Activated naive CD8-positive, alpha-beta T cell (primary cell): ENCODE results near the gene CACNA1I.
A peak's percentile ranks its signal among the peaks of the same experiment; 100 is the strongest.

Experiments
- H3K27ac Mint-ChIP-seq: one replicate; pipeline ENCODE4 v1.8.0; 2021; ENCODE audit warnings: mixed read lengths
- H3K27me3 Mint-ChIP-seq: one replicate; pipeline ENCODE4 v1.8.0; 2021; ENCODE audit warnings: mixed read lengths
- H3K36me3 Mint-ChIP-seq: one replicate; pipeline ENCODE4 v1.8.0; 2021; ENCODE audit warnings: mixed read lengths
- H3K4me1 Mint-ChIP-seq: one replicate; pipeline ENCODE4 v1.8.0; 2021; ENCODE audit warnings: low read depth, mixed read lengths
- H3K4me3 Mint-ChIP-seq: one replicate; pipeline ENCODE4 v1.8.0; 2021; ENCODE audit warnings: mild to moderate bottlenecking, mixed read lengths
- H3K9me3 Mint-ChIP-seq: one replicate; pipeline ENCODE4 v1.8.0; 2021; ENCODE audit warnings: low read depth, mixed read lengths

The CACNA1I gene

DNA sequence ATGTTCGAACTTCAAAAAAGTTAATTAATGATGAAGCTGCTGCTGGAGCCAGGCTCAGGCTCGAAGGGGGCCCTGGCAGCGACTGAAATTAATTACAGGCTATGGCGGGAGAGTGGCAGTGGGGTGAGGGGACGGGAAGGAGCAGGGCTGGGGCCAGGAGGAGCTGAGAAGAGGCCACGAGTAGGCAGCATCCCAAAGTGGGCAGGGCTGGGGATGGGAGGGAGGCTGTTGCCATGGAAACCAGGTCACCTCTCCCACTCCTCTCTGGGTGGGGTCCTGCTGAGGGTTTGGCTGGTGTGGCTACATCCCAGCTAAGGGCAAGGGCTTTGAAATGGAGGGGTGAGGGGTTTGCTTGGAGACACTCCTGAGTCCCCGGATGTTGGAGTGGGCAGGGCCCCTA lies 23.9 kb downstream of the CACNA1I start:
- Mint-ChIP-seq H3K27me3 (no peaks in the 10 kb centered on the region), H3K36me3 (no peaks in the 10 kb centered on the region), H3K4me1 (peaks cover 7% of the 10 kb centered on the region)

DNA sequence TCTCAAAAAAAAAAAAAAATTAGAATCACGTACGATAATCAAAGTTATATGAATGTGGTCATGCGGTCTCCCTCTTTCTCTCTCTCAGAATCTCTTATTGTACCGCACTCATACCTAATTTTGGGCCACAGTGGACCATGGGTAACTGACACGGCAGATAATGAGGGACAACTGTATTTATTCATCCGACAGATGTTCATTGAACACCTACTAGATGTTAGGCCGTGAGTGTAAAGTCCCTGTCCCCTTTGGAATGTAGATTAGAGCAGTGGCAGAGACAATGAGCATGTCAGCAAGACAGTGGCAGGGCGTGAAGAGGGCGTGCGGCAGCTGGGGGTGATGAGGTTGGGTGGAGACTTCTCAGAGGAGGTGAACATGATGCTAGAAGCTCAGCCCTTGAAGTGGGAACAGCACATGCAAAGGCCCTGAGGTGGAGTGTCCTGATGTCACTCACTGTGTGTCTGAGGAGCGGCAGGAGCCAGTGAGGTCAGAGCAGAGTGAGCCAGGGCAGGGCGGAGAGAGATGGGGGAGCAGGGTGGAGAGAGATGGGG lies 25.1 kb downstream of the CACNA1I start:
- Mint-ChIP-seq H3K27ac (no peak overlapping the region), H3K9me3 (no peaks in the 10 kb centered on the region), H3K4me1 (peaks cover 8% of the 10 kb centered on the region), H3K27me3 (no peaks in the 10 kb centered on the region), H3K4me3 (no peak overlapping the region), H3K36me3 (no peaks in the 10 kb centered on the region)

More for the DNA sequence above, 23.9 kb downstream of the CACNA1I start:
- Mint-ChIP-seq H3K4me3 (no peak overlapping the region), H3K9me3 (no peaks in the 10 kb centered on the region), H3K27ac (no peak overlapping the region)

- Mint-ChIP-seq H3K36me3 (no peaks in the 10 kb centered on the region), H3K27ac (no peak overlapping the region), H3K4me3 (no peak overlapping the region), H3K27me3 (no peaks in the 10 kb centered on the region), H3K4me1 (peaks cover 17% of the 10 kb centered on the region), H3K9me3 (no peaks in the 10 kb centered on the region)
Observed at GRCh38 chr22:39596601-39597000, 26.0 kb downstream of the CACNA1I start.

DNA sequence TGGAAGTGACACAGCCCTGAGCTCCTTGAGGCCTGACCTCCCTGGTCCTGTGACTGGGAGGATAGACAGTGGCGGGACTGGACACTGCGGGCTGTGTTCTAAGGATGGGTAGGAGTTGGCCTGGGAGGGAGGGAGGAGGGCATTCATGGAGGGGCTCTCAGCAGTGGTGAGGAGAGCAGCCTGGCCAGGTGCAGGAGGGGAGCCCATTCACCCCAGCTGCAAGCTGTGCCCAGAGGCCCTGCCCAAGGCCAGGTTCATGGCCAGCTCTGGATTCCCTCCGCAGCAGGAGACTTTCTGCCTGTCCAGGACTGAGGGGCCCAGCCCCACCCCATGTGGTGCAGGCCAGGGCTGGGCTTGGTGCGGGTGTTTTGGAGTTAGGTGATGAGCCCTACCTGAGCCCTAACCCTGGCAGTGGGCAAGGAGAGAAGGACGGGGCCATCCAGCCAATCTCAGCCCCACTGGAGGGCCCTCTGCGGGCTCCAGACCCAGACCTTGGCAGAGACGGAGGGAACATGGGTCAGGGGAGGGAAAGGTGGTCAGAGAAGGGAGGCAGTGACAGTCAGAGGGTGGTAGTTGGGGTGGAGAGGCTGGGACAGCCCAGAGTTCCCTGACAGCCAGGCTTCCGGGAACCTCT lies 26.8 kb downstream of the CACNA1I start:
- Mint-ChIP-seq H3K4me3 (no peak overlapping the region), H3K36me3 (no peaks in the 10 kb centered on the region)

GRCh38 chr22:39598017-39598965 lies 27.7 kb downstream of the CACNA1I start:
- H3K27ac Mint-ChIP-seq, result no peak overlapping the region
- no peaks in the 10 kb centered on the region for H3K27me3 Mint-ChIP-seq

More for the DNA sequence above, 26.8 kb downstream of the CACNA1I start:
- Mint-ChIP-seq H3K27me3 (no peaks in the 10 kb centered on the region), H3K27ac (no peak overlapping the region), H3K9me3 (no peaks in the 10 kb centered on the region), H3K4me1 (peaks cover 21% of the 10 kb centered on the region)

GRCh38 chr22:39600491-39601179 lies 30.1 kb downstream of the CACNA1I start:
- Mint-ChIP-seq H3K4me3 (no peak overlapping the region), H3K27ac (no peak overlapping the region), H3K4me1 (peaks cover 33% of the 10 kb centered on the region), H3K9me3 (peaks cover 5% of the 10 kb centered on the region), H3K27me3 (no peaks in the 10 kb centered on the region), H3K36me3 (no peaks in the 10 kb centered on the region)

More at GRCh38 chr22:39598017-39598965, 27.7 kb downstream of the CACNA1I start:
- Mint-ChIP-seq H3K9me3 (peaks cover 2% of the 10 kb centered on the region), H3K4me3 (no peak overlapping the region), H3K36me3 (no peaks in the 10 kb centered on the region), H3K4me1 (peaks cover 31% of the 10 kb centered on the region)

- Mint-ChIP-seq H3K4me3 (no peak overlapping the region), H3K27ac (peak overlapping the region; percentile 11), H3K27me3 (no peaks in the 10 kb centered on the region)
Observed at GRCh38 chr22:39601180-39601535, 30.6 kb downstream of the CACNA1I start.

GRCh38 chr22:39603345-39603744 lies 32.8 kb downstream of the CACNA1I start:
- no peak overlapping the region for H3K27ac Mint-ChIP-seq
- no peaks in the 10 kb centered on the region for H3K27me3 Mint-ChIP-seq
- H3K9me3 Mint-ChIP-seq, result peaks cover 5% of the 10 kb centered on the region
- no peaks in the 10 kb centered on the region for H3K36me3 Mint-ChIP-seq
- H3K4me3 Mint-ChIP-seq, result no peak overlapping the region
- peaks cover 31% of the 10 kb centered on the region for H3K4me1 Mint-ChIP-seq

More at GRCh38 chr22:39601180-39601535, 30.6 kb downstream of the CACNA1I start:
- H3K36me3 Mint-ChIP-seq, result no peaks in the 10 kb centered on the region
- peaks cover 33% of the 10 kb centered on the region for H3K4me1 Mint-ChIP-seq
- peaks cover 5% of the 10 kb centered on the region for H3K9me3 Mint-ChIP-seq

DNA sequence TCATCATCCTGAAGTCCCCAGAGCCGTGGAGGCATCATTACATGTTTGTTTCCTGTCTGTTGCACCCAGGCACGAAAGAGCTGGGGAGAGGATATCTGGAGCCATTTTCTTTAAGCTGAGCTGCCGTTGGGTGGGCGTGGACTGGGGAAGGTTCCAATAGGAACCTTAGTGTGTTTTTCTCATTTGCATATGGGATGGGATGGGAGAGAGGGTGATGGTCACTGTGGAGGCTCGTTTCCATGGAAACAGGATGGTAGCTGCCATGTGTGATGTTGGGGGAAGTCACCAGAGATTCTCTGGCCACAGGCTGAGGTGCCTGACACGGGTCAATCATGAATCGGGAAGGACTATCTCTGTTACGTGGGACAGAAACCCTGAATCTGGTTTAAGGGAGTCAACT lies 39.7 kb downstream of the CACNA1I start:
- no peak overlapping the region for H3K27ac Mint-ChIP-seq
- no peaks in the 10 kb centered on the region for H3K27me3 Mint-ChIP-seq
- peaks cover 3% of the 10 kb centered on the region for H3K9me3 Mint-ChIP-seq
- H3K36me3 Mint-ChIP-seq, result no peaks in the 10 kb centered on the region
- H3K4me3 Mint-ChIP-seq, result no peak overlapping the region
- H3K4me1 Mint-ChIP-seq, result peaks cover 23% of the 10 kb centered on the region

GRCh38 chr22:39610766-39611165 lies 40.2 kb downstream of the CACNA1I start:
- Mint-ChIP-seq H3K9me3 (peaks cover 3% of the 10 kb centered on the region), H3K4me3 (no peak overlapping the region), H3K27me3 (no peaks in the 10 kb centered on the region), H3K4me1 (peaks cover 23% of the 10 kb centered on the region), H3K27ac (no peak overlapping the region), H3K36me3 (no peaks in the 10 kb centered on the region)

GRCh38 chr22:39611360-39611759 lies 40.8 kb downstream of the CACNA1I start:
- H3K27ac Mint-ChIP-seq, result no peak overlapping the region
- peaks cover 23% of the 10 kb centered on the region for H3K4me1 Mint-ChIP-seq
- no peak overlapping the region for H3K4me3 Mint-ChIP-seq
- H3K9me3 Mint-ChIP-seq, result peaks cover 3% of the 10 kb centered on the region
- H3K27me3 Mint-ChIP-seq, result no peaks in the 10 kb centered on the region
- H3K36me3 Mint-ChIP-seq, result no peaks in the 10 kb centered on the region

GRCh38 chr22:39612811-39613548 lies 42.4 kb downstream of the CACNA1I start:
- H3K36me3 Mint-ChIP-seq, result no peaks in the 10 kb centered on the region
- H3K27me3 Mint-ChIP-seq, result peaks cover 2% of the 10 kb centered on the region
- peaks cover 28% of the 10 kb centered on the region for H3K4me1 Mint-ChIP-seq
- peak overlapping the region; percentile 62 for H3K27ac Mint-ChIP-seq
- peak overlapping the region; percentile 41 for H3K4me3 Mint-ChIP-seq
- H3K9me3 Mint-ChIP-seq, result peaks cover 3% of the 10 kb centered on the region

DNA sequence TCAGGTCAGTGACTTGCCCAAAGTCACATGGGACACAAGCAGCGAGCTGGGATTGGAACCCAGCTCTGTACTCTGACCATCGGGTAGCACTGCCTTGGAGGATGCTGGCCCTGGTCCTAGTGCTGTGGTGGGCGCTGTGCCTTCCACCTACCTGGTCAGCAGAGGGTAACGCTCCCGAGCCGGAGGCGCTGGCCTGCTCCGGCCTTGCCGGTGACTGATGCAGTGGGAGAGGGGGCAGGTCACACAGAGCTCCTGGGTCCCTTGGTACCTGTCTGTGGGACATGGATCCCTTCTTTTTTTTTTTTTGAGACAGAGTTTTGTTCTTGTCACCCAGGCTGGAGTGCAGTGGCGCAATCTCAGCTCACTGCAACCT lies 43.0 kb downstream of the CACNA1I start:
- H3K27ac Mint-ChIP-seq, result no peak overlapping the region
- H3K27me3 Mint-ChIP-seq, result peaks cover 3% of the 10 kb centered on the region

DNA sequence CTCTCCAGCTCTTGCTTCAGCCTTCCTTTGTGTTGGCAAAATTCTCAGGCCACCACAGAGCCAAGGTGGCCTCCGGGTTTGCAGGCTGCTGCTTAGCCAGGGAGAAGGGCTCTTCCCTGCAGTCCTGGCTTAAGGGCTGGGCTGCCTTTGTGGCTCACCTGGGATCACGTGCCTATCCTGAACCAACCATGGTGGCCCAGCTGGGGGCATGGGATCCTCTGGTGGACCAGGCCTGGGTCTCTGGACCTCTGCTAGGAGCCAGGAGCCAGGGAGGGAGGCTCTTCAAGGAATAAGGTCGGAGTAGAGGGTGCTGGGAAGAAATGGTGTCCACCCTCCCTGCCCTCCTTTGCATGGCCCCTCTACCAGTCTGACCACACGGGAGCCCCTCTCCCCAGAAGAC lies 43.9 kb downstream of the CACNA1I start:
- peaks cover 3% of the 10 kb centered on the region for H3K9me3 Mint-ChIP-seq
- H3K27ac Mint-ChIP-seq, result no peak overlapping the region
- no peaks in the 10 kb centered on the region for H3K36me3 Mint-ChIP-seq
- peaks cover 3% of the 10 kb centered on the region for H3K27me3 Mint-ChIP-seq
- H3K4me1 Mint-ChIP-seq, result peaks cover 31% of the 10 kb centered on the region
- no peak overlapping the region for H3K4me3 Mint-ChIP-seq

More for the DNA sequence above, 43.0 kb downstream of the CACNA1I start:
- peaks cover 31% of the 10 kb centered on the region for H3K4me1 Mint-ChIP-seq
- no peak overlapping the region for H3K4me3 Mint-ChIP-seq
- peaks cover 3% of the 10 kb centered on the region for H3K9me3 Mint-ChIP-seq
- H3K36me3 Mint-ChIP-seq, result no peaks in the 10 kb centered on the region
